ENCODE data around the gene DPP7. TPM values are rescaled to one million over a fixed set of nuclear protein-coding genes. Genes with fewer than 3 reads are reported as not detected.
A peak's percentile ranks its signal among the peaks of the same experiment; 100 is the strongest.
"Not testable (repeated sequence)": the region's sequence is repeated elsewhere in the genome, so short reads cannot be mapped to it uniquely, and the experiment has no call there.

Gene DPP7
- total RNA-seq, 6 donors from 2014 or later, result 108 to 394 (median 229) TPM

GRCh38 chr9:137138722-137139467, 24.4 kb upstream of the DPP7 start, which contains the start of gene GRIN1:
Gene GRIN1, plus strand, starts transcription at chr9:137139154. Its CDS starts 333 bp downstream, at chr9:137139487.
- Histone ChIP-seq H3K4me1 (peaks cover 0 to 13% (median 5%) of the 10 kb centered on the region in 4 donors), H3K27ac (no peak within 1 kb of the TSS), H3K4me3 (peak within 1 kb of the TSS in 1 of 4 donors; percentile 6), H3K27me3 (peaks cover 0 to 57% (median 19%) of the 10 kb centered on the region in 4 donors), H3K36me3 (no peaks in the 10 kb centered on the region), H3K9me3 (no peaks in the 10 kb centered on the region)
- ATAC-seq (ENCODE audit: low FRiP score in 2 of 2) (peak in 1 of 2 donors; percentile 78), DNase-seq (peak in 1 of 2 donors; percentile 91)
- WGBS, 2 donors, result 17% methylated on average over 20 of the region's 104 CpGs; no CpG with 5 or more reads in 1 of the 2 donors
- TF ChIP-seq CTCF (IDR thresholded peaks at IDR 0.05), result no peak
- TF ChIP-seq POLR2AphosphoS5 (IDR thresholded peaks at IDR 0.05), result no peak
- TF ChIP-seq EP300 (IDR thresholded peaks at IDR 0.05), result no peak
- no peak for TF ChIP-seq POLR2A (IDR thresholded peaks at IDR 0.05)

DNA sequence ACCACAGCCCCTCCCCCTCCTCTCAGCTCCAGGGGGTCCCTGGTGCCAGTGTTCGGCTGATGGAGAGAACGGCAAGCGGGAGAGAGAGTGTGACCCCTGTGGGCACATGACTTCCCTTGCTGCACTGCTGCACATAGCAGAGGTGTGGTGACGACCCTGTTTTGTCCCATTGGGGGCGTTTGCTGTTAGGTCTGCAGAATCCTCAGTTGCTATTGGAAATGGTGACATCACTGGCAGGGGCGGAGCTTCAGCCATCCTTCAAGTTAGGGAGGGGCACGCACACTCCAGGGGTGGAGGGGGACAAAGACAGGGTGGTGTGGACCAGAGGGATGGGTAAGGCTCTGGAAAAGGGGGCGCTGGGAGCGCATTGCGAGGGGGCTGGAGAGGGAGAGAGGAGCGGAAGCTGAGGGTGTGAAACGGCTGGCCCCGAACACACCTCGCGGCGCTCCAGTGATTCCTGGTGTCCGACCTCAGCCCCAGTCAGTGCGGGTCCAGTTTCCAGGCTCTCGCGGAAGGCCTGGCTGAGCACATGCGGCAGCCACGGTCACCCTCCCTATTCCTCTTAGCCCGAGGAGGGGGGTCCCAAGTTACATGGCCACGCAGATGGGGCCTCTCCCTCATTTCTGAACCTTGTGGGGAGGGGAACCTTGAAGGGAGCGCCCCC, 23.7 kb upstream of the DPP7 start:
- peaks cover 0 to 57% (median 19%) of the 10 kb centered on the region in 4 donors for H3K27me3 ChIP-seq
- H3K27ac ChIP-seq, result no peak overlapping the region
- TF ChIP-seq POLR2AphosphoS5 (IDR thresholded peaks at IDR 0.05) (no peak), CTCF (IDR thresholded peaks at IDR 0.05) (no peak), EP300 (IDR thresholded peaks at IDR 0.05) (no peak), POLR2A (IDR thresholded peaks at IDR 0.05) (no peak)
- peaks cover 0 to 13% (median 5%) of the 10 kb centered on the region in 4 donors for H3K4me1 ChIP-seq
- H3K36me3 ChIP-seq, result no peaks in the 10 kb centered on the region
- 8 to 13% methylated on average over 16 to 25 of the region's 25 CpGs for WGBS, 2 donors
- no peak overlapping the region for H3K4me3 ChIP-seq
- DNase-seq (peak in 1 of 2 donors; percentile 44), ATAC-seq (ENCODE audit: low FRiP score in 2 of 2) (no peak)
- H3K9me3 ChIP-seq, result no peaks in the 10 kb centered on the region

- H3K27me3 ChIP-seq, result peaks cover 0 to 53% (median 19%) of the 10 kb centered on the region in 4 donors
- peak in 1 of 2 donors; percentile 24 for ATAC-seq (ENCODE audit: low FRiP score in 2 of 2)
- H3K27ac ChIP-seq, result no peak overlapping the region
- no peaks in the 10 kb centered on the region for H3K36me3 ChIP-seq
- no peak for TF ChIP-seq CTCF (IDR thresholded peaks at IDR 0.05)
- no peak for TF ChIP-seq POLR2A (IDR thresholded peaks at IDR 0.05)
- TF ChIP-seq POLR2AphosphoS5 (IDR thresholded peaks at IDR 0.05), result no peak
- no peak for TF ChIP-seq EP300 (IDR thresholded peaks at IDR 0.05)
- peak in 1 of 2 donors; percentile 27 for DNase-seq
- H3K4me3 ChIP-seq, result no peak overlapping the region
- H3K4me1 ChIP-seq, result peaks cover 0 to 13% (median 5%) of the 10 kb centered on the region in 4 donors
- no peaks in the 10 kb centered on the region for H3K9me3 ChIP-seq
- 72 to 74% methylated on average over 14 to 23 of the region's 23 CpGs for WGBS, 2 donors
Observed at GRCh38 chr9:137136881-137137607, 22.5 kb upstream of the DPP7 start.

GRCh38 chr9:137136261-137136880, 21.8 kb upstream of the DPP7 start:
- peak in 1 of 2 donors; percentile 72 for DNase-seq
- H3K27ac ChIP-seq, result no peak overlapping the region
- TF ChIP-seq EP300 (IDR thresholded peaks at IDR 0.05) (no peak), CTCF (IDR thresholded peaks at IDR 0.05) (no peak), POLR2A (IDR thresholded peaks at IDR 0.05) (no peak), POLR2AphosphoS5 (IDR thresholded peaks at IDR 0.05) (no peak)
- peak in 1 of 2 donors; percentile 12 for ATAC-seq (ENCODE audit: low FRiP score in 2 of 2)
- WGBS, 2 donors, result 29 to 31% methylated on average over 6 to 27 of the region's 27 CpGs
- H3K27me3 ChIP-seq, result peaks cover 0 to 47% (median 19%) of the 10 kb centered on the region in 4 donors
- H3K4me1 ChIP-seq, result peaks cover 0 to 13% (median 5%) of the 10 kb centered on the region in 4 donors
- no peaks in the 10 kb centered on the region for H3K9me3 ChIP-seq
- no peaks in the 10 kb centered on the region for H3K36me3 ChIP-seq
- H3K4me3 ChIP-seq, result no peak overlapping the region

DNA sequence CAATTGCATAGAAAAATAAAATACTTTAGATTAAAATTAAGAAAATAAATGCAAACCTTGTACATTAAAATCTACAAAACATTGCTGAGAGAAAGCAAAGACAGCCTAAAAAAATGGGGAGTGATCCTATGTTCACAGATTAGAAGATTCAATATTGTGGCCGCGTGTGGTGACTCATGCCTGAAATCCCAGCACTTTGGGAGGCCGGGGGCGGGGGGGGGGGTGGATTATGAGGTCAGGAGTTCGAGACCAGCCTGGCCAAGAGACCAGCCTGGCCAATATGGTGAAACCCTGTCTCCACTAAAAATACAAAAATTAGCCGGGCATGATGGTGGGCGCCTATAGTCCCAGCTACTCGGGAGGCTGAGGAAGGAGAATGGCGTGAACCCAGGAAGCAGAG, 20.6 kb upstream of the DPP7 start:
- ATAC-seq (ENCODE audit: low FRiP score in 2 of 2); H3K27ac ChIP-seq; H3K9me3 ChIP-seq; H3K4me3 ChIP-seq; DNase-seq; H3K36me3 ChIP-seq: not testable (repeated sequence)
- 80 to 81% methylated on average over 9 of the region's 9 CpGs for WGBS, 2 donors
- H3K4me1 ChIP-seq, result peaks cover 4 to 17% (median 7%) of the 10 kb centered on the region in 4 donors
- H3K27me3 ChIP-seq, result peaks cover 0 to 35% (median 19%) of the 10 kb centered on the region in 4 donors

All from upper lobe of left lung (tissue), 6 donors.